Amniotic stem cell (primary cell): ENCODE data around the gene ANK3.

Experiments used
- DNase-seq: peaks from one replicate; lab custom pipeline; 2025; lab: John Stamatoyannopoulos, UW

Gene ANK3

DNA sequence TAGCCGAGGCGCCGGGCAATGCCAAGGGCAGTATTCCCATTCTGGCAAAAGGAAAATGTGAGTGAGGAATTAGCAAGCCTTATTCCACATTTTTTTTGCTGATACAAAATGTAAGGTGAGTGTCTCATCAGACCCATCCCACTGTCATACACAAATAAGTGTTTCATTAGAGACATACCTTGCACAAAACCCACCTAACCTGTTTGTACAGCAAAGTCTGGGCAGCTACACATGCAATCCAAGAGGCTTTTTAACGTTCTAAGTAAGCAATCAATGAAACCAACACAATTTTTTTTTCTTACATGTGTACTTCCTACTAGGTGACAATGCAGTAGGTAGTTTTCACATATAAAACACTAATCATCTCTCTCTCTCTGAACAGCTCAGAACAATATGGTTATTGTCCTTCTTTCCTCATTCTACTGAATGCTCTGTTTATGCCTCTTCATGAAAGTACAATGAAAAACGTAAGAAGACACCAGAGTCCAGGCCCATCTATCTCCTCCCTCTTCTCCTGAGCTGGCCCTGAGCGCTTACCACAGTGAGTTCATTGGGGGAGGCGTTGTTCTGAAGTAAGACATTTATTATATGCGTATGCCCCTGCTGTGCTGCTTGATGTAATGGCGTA, 217.2 kb downstream of the ANK3 start:
- DNase-seq = no peak

DNA sequence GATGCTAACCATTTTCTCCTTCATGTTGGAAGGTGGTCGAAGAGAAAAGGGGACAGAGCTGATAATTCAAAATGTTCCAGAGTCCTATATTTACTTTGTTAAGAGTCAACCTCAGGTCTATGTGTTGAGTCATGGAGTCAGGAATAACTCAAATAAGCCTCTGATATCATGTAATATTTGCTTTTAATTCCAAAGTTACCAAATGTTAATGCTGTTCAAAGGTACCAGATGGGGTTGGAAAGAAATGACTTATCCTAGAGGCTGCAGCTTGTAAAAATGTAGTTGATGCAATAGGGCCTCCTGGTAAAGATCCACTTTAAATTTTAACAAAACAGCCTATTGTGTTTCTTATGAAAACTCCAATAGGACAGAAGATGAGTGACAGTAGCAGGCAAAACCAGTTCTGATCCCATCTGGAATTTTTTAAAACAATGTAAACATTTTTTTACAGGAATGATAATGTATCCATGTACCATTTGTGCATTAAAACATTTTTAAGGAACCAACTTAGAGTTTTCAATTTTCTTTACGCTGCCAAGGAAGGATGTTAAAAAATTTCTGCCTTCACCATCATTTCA, 218.2 kb downstream of the ANK3 start:
- no peak for DNase-seq

- DNase-seq = no peak
Measured at GRCh38 chr10:60170250-60170649, 219.4 kb downstream of the ANK3 start.

DNA sequence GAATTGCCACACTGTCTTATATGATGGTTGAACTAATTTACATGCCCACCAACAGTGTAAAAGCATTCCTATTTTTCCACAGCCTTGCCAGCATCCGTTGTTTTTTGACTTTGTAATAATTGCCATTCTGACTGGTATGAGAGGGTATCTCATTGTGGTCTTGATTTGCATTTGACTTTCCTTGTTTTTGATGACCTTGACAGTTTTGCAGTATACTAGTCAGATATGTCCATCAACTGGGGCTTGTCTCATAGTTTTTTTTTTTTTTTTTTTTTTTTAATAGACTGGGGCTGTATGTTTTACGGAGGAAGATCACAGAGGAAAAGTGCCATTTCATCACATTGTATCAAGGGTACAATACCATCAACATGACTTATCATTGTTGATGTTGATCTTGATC, 220.6 kb downstream of the ANK3 start:
- DNase-seq = no peak

- no peak for DNase-seq
Measured at GRCh38 chr10:60167050-60167449, 222.6 kb downstream of the ANK3 start.

DNA sequence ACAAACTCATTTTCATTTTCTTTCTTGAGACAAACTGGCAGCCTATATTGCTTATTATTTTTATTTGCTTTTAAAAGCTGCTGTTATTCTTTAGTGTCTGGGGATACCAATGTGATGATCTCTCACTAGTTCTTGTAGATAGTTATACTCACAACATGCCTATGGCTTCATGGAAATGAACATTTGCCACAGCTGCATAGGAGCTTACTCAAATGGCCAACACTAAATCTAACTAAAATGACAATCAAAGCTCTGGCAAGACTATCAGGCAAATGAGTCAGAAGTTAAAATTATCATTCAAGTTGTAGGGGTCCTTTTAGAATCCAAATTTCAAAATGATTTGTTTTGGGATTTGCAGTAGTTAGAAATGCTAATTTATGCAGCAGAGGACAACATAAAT, 225.9 kb downstream of the ANK3 start:
- DNase-seq = no peak

DNA sequence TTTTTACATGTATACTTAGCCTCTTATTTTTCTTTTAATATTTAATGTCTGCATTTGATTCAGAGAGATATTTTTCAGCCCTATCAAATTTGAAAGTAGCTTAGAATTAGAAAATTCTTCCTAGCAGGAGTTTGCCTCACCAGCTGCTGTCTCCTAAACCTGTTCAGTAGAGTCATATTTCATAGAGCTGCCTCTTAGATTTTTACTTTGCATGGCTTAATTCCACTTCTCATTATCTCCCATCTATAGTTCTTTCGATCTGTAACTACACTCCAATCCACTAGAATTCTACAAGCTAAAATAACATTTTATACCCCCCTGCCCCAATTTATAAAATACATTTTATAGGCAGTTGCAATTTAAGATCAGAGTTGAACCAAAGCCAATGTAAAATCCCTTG, 227.0 kb downstream of the ANK3 start:
- no peak for DNase-seq

DNA sequence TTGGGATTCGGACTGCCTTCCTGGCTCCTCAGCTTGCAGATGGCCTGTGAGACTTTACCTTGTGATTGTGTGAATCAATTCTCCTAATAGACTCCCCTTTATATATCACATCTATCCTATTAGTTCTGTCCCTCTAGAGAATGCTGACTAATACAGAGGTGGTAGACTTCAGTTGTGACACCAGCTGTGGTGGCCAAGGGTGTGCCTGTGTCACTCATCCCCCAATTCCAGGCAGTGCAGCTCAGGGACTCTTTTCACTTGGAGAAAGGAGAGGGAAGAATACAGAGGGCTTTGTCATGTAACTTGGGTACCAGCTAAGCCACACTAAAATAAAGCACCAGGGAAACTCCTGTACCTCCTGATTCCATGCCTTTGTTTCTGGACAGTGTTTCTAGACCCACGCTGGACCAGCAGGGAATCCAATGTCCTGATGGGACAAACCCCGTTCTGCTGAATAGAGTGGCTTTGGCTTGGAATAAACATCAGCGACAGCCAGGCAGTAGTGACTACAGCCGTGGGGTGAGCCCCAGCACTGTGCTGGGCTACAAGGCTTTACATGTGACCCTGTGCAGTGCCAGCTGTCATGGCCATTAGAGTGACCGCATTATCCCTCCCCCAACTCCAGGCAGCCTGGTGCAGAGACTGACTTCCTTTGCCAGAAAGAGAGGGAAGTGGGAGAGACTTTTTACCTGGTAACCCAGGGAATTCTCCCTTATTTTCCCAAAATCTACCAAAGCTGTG, 233.6 kb downstream of the ANK3 start:
- DNase-seq = no peak

DNA sequence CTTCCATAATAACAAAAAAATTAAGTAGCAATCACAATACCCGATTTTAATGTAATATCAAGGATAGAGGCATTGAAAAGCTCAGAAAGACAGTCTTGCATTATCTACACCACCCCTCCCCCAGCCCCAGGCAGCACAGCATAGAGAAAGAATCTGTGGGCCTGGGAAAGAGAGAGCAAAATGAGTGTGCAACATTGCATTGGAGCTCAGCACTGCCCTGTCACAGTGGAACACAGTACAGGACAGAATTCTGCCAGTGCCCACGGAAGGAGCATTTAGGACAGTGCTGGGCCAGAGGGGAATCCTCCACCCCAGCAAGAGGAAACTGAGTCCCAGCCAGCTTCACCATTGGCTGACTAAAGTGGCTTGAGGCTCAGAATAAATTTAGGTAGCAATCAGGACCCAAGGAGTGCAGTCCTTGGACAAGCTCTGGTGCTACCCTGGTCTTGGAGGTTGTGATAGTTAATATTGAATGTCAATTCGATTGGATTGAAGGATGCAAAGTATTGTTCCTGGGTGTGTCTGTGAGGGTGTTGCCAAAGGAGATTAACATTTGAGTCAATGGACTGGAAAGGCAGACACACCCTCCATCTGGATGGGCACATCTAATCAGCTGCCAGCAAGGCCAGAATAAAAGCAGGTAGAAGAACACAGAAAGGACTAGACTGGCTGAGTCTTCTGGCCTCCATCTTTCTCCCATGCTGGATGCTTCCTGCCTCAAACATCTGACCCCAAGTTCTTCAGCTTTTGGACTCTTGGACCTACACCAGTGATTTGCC, 234.4 kb downstream of the ANK3 start:
- no peak for DNase-seq

- DNase-seq = no peak
Measured at GRCh38 chr10:60149003-60149402, 240.7 kb downstream of the ANK3 start.

DNA sequence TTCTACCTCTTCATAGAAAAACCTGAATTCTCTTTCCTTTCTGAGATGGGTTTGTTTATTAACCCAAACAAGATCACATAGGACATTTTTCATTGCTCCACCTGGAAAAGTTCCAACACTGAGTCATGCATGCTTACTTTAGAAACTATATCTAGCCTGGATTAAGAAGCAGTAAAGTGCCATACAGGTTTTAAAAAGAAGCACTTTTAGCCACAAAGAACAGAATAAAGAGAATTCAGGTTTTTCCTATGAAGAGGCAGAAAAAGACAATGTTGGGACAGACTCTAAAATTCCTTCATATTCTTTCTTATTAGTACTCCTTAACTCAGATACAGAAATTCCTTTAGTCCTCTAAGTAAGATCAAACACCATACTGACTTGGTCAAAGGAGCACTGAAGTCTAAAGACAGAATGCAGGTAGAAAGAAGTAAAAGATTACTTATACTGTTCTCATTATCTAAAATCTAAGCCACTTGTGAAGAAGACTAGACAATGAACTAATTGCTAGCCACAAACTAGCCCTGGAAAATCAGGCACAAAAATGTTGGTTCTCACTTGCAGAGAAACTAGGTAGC, 241.3 kb downstream of the ANK3 start:
- peak; percentile 13 for DNase-seq

GRCh38 chr10:60147576-60148265, 242.0 kb downstream of the ANK3 start:
- DNase-seq = no peak

- DNase-seq = no peak
Measured at GRCh38 chr10:60147025-60147424, 242.7 kb downstream of the ANK3 start.

DNA sequence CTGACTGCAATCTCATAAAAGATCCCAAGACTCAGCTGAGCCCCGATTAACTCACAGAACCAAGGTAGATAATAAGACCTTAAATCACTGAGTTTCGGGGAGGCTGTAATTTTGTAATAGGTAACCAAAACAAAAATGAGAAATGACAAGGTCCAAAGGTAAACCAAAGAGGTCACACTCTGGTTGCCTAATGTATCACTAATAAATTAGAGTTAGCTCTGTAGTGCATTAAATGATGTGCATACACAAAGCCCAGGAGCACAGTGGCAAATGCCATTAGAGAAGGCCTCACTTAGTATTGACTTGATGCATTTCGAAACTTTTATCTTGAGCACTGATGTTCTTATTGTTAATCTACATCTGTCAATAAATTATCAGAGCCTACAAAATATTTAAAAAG, 245.6 kb downstream of the ANK3 start:
- DNase-seq = no peak

DNA sequence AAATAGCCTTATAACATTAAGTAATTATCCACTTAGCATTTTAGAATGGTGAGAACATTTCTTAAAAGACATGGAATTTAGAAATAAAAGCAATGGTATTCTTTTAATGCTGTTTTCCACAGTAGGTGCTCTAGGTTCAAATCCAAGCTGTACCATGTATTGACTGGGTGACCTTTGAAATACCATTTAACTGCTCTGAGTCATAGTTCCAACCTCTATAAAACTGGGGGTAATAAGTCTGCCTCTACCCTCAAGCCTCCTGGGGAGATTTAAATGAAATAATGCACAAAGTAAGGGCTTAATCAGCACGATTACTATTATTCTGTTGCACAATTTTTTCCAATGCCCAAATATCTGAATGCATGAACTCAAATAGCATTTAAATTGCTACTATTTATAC, 246.9 kb downstream of the ANK3 start:
- no peak for DNase-seq

GRCh38 chr10:60141896-60142559, 247.6 kb downstream of the ANK3 start:
- no peak for DNase-seq

DNA sequence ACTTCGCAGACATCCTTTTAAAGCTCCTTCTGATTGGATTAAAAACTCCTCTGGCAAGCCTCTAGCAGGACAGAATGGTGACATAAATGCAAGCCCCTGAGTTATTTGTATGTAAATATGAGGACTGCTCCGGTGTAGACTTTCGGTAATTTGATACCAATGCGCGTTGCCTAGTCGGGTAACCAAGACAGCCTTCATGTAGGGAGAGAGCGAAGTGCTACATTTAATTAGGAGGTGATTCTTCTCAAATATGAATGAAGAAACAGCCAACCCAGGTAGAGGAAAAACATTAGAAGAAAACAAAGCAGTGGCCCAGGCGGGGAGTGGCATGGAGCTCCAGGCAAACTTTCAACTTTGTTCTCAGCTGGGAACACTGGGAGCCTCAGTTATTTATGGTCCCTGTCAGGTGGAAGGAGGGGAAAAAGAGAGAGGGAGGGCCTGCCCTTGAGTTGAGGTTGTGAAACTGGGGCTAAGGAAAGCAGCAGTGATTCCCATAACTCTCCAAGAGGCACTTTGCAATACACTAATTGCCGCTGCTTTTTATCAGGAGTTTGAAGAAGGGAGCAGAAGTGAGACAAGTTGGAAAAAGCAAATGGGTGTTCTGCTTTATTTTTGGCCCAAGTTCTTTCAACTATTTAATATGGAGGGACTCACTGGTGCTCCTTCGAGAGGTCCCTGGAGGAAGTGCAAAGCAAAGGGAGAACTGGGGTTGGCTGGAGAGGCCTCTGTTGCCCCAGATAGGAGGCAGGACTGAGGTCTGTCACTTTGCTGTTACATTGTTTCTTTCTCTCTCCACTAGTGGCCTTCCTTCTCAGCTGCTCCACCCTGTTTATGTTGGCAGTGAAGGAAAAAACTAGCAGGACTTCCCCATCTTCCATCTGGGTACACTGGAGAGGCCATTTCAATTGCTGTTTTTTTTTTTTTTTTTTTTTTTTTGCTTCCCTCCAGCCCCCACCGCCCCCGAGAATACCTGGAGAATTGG, 248.7 kb downstream of the ANK3 start:
- DNase-seq = no peak

DNA sequence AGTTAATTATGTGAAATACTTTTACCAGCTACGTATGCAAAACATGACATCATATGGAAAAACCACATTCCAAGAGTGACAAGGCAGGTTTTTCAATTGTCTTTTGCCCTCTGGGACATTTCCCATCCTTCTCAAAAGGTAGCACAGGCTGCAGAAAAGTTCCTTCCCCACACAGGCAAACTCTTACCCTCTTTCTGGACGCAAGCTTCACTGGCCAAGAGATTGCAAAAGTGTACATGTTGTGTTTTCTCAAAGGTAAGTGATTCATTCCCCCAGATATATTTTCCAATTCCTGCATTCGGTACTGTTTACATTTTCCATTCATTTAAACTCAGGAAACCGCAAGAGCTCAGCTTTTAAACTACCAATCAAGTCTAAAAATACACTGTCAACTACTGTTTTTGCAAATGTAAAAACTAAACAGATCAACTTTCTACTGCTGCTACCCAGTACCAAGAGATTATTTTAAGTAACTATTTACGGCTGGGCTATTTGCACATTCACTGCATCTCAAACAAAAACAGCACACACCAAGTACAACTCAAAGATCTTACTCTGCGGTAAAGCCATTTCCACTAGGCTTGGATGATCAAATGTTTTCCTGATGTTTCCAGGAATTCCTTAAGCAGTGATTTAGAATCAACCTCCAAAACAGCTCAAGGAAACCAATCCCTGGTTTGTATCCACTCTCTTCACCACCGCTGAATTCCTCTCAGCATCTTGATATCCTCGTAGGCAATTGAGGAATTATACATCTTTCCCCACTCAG, 249.7 kb downstream of the ANK3 start:
- DNase-seq = no peak

- no peak for DNase-seq
Measured at GRCh38 chr10:60139290-60139689, 250.4 kb downstream of the ANK3 start.
